GM21825 (cell line): ENCODE data around the gene SCG2.
A peak's percentile ranks its signal among the peaks of the same experiment; 100 is the strongest.

ENCODE experiments used
- ATAC-seq: cut with Tn5 transposase; IDR thresholded peaks from one replicate; pipeline ENCODE4 v1.9.1; 2021; ENCODE audit warnings: mild to moderate bottlenecking, moderate library complexity; ENCODE audit not compliant: unreplicated experiment

SCG2 gene, protein sequence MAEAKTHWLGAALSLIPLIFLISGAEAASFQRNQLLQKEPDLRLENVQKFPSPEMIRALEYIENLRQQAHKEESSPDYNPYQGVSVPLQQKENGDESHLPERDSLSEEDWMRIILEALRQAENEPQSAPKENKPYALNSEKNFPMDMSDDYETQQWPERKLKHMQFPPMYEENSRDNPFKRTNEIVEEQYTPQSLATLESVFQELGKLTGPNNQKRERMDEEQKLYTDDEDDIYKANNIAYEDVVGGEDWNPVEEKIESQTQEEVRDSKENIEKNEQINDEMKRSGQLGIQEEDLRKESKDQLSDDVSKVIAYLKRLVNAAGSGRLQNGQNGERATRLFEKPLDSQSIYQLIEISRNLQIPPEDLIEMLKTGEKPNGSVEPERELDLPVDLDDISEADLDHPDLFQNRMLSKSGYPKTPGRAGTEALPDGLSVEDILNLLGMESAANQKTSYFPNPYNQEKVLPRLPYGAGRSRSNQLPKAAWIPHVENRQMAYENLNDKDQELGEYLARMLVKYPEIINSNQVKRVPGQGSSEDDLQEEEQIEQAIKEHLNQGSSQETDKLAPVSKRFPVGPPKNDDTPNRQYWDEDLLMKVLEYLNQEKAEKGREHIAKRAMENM

DNA sequence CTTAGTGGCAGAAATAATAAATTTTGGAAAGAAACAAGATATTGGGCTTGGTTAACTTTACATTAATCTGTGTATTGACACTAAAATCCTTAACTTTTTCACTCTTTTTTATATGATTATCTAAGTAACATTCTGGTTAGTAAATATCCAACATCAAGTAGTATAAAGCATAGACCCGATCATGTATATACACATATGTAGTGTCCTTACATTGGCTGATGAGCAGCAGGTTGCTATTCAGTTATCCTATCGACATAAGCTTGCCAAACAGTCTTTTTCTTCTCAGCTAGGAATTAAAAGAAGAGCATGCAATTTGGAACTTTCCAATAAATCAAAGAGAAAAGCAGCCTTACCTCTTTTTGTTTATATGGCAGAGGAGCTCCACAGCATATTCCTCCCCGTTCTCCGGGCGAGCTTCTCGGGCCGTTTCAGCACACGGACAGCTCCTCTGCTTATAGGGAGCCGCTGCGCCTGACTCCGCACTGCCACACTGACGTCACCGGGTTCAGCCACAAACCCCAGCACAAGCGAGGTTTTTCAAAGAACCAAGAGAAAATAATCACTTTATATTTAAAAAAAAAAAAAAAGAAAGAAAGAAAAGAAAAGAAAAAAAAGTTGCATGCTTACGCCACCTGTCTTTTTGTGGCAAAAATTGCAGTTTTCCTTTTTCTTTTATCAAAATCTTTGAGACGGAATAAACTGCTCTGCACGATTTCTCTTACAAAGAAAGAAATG, at the start of gene SCG2:
Gene SCG2, minus strand, starts transcription at position 430 of the 735 bp plus-strand sequence. CDS start 3,079 bp downstream, outside the sequence.
- ATAC-seq: no peak

DNA sequence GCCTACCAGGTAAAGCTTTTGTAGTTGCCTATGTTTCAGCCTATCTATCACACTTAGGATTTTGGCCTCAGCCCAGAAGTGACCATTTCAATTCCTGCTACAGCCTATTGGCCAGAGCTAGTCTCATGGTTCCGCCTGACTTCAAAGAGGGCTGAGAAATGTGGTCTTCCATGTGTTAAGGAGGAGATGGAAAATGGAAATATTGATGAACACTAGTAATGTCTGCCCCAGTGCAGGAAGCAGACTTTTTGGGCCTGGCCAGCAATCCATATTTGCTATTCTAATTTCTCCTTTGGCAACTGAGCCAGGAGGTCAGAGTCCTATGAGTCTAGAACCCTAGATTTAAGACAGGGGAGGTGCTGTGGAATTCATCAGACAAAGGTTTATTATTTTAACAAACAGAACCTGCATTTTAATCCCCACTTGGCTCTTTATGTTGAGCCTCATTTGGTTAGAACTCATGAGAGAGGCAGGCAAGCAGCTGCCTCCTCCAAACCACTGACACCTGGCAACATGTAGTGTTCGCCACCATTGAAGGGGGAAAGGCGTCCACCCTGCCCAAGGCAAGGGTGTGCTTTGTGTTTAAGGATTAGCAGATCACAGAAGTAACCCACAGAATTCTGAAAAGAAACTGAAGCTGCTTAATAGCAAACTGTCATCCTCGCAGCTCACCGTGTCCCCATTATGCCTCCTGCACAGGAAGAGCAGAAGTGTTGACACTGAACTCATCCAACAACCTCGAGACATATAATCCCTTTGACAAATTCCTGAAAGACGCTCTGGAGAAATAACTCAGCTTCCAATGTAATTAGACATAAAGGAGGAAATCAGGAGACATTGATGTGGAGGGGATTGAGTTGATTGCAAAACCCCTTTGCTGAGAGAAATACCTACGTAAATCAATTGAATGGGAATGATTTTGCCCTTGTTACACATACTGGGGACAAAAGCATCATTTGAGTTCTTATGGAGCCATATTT, 47.7 kb upstream of the SCG2 start:
- no peak for ATAC-seq

GRCh38 chr2:223648755-223649154, 46.6 kb upstream of the SCG2 start:
- no peak for ATAC-seq

GRCh38 chr2:223647258-223647952, 45.2 kb upstream of the SCG2 start:
- peak; percentile 96 for ATAC-seq

GRCh38 chr2:223644136-223644535, 42.0 kb upstream of the SCG2 start:
- ATAC-seq: no peak

DNA sequence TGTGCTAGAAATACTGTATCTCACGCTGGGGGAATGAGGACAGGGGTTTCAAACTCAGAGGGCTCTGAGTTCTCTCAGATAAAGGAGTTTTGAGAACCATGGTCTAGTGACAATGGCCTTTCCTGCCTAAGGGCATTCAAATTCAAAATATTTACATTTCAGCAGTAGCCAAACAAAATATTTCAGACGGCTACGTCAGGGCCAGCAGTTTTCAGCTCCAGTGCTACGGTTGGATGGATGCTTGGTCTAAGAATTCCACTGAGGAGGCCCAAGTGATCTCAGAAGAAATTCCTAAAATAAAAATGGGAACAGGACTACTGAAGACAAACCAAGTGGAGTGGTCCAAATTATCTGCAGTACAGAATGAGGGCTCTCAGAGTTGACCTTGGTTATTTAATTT, 41.1 kb upstream of the SCG2 start:
- ATAC-seq: no peak

DNA sequence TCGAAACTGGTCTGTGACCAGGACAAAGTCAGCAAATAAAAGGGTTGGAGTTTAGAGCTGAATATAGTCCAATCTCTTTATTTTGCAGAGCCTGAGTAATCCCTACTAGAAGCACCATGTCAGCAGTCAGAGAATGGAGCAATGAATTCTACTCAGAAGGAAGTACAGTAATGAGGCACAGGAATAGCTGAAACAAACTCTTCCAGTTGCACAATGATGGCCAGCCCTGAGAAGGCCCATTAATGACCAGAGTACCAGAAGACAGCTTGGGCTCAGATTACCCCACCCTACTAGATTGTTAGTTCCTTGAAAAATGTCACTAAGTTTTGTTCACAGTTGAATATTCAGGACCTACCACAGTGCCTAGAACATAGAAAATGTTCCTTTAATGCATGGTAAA, 40.3 kb upstream of the SCG2 start:
- no peak for ATAC-seq

- ATAC-seq: no peak
Measured at GRCh38 chr2:223641082-223641481, 38.9 kb upstream of the SCG2 start.

- ATAC-seq: no peak
Measured at GRCh38 chr2:223635080-223635479, 32.9 kb upstream of the SCG2 start.

DNA sequence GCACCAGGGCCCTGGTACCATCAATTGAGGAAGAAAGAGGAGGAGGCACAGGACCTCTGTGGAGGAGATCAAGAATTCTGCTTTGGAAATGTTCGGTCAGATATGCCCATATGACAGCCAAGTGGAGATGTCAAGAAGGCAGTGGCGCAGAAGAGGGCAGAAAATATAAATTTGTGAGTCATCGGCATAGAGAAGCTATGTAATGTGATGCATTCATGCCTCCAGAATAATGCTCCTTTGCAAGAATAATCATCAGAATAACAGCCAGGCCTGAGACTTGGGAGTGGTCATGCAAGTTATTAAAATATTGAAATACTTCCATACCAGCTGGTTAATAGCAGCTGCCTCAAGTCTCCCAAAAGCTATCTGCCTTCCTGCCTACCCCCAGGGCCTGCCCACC, 32.1 kb upstream of the SCG2 start:
- no peak for ATAC-seq

DNA sequence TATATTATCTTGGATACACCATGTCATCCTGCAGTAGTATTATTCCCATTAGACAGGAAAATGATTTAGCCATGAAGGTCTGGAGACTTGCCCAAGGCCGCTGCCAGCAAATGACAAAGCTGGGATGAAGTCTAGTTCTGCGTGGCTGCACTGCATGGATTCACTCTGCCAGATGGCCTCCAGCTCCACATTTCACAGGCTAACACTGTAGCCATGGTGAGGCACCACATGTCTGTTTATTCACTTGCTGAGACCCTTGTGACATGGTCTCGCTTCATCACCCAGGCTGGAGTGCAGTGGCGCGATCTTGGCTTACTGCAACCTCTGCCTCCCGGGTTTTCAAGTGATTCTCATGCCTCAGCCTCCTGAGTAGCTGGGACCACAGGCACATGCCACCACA, 31.5 kb upstream of the SCG2 start:
- ATAC-seq: no peak

GRCh38 chr2:223632826-223633225, 30.7 kb upstream of the SCG2 start:
- no peak for ATAC-seq

GRCh38 chr2:223626716-223627115, 24.6 kb upstream of the SCG2 start:
- no peak for ATAC-seq

GRCh38 chr2:223625652-223626051, 23.5 kb upstream of the SCG2 start:
- no peak for ATAC-seq

- no peak for ATAC-seq
Measured at GRCh38 chr2:223621901-223622300, 19.7 kb upstream of the SCG2 start.

DNA sequence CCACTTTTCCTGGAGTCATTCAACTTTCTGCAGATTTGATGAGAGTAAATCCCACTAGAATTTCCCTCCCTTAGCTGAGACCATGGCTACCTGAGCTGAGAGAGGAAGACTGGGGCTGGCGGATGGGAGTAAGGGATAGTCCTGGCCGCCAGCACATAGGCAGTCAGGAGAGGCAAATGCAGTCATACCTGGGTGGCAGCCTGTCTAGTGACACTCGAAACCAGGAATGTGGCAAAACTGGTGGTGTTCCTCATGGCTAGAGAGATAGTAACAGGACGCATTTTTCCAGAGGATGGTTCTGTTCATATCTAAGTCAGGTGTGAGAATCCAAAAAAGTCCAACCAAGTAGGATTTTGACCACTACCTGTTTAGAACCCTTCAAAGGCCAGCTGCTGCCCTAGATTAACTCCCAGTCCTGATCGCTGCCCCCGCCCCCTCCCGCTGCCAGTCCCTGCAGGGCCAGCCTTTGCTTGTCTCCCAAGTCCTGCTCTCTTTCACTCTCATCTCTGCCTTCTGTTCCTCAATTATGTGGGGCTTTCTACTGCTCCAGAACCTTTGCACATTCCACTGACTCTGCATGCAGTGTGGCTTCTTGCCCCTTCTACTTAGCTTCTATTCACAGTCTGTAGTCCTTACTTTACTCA, 17.4 kb upstream of the SCG2 start:
- no peak for ATAC-seq

DNA sequence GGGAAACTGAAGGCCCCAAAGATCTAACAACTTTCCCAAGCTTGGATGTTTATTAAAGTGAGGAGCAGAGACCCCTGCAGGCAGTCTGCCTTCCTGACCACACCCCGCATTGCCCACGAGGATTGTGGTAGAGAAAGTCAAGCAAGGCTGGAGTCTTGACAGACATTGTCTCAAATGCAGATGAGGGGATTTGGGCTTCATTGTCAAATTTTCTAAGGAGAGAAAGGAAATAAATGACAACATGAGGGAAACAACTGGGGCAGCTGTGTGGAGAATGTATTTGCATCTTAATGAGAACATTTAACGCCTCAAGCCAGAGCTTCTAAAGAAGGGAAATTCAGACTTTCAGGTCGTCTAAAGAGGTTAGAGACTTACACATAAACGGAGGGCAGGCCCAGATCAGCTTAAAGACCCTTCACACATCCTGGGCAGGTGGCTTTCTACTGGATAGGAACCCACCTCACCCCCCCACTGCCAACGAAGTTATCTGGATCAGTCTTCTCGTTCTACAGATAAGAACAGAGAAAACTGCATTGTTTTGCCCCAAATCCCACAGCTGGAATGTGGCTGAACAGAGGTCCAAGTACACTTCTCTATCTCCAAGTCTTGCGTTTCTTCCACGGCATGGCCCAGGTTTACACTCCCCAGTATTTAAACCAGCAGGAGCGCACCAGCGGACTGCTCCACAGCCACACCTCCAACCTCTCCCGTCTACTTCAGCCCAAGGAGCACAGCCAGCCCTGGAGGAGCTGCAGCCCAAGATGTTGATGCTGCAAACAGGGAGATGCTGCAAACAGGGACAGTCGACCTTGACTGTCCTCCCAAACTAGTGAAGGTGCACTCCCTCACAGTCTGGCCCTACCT, 16.2 kb upstream of the SCG2 start:
- ATAC-seq: no peak

DNA sequence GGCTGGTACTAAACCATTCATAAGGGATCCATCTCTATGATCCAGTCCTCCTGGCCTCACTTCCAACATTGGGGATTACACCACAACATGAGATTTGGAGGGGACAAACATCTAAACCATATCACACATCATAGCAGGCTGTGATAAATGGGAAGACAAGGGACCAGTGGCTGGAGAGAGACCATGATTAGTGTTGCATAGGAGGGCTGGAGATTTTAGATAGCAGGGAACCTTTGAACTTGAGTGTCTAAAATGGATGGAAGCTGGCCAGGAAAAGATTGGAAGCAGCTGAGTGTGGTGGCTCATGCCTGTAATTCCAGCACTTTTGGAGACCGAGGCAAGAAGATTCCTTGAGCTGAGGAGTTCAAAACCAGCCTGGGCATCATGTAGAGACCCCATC, 12.4 kb upstream of the SCG2 start:
- ATAC-seq: no peak
